ENCODE measurements around the gene OR2V1. TPM values are rescaled to one million over a fixed set of nuclear protein-coding genes. Genes with fewer than 3 reads are reported as not detected.
"Not testable (repeated sequence)": the region's sequence is repeated elsewhere in the genome, so short reads cannot be mapped to it uniquely, and the experiment has no call there.

OR2V1 gene
- total RNA-seq, 1 donor from 2014 or later, result not detected

GRCh38 chr5:181099602-181100086 is 31.3 kb downstream of the OR2V1 start:
- Mint-ChIP-seq H3K4me1 (ENCODE audit: low read depth) (peaks cover 8% of the 10 kb centered on the region), H3K9me3 (ENCODE audit: low read depth) (no peaks in the 10 kb centered on the region), H3K27ac (ENCODE audit: unreplicated experiment) (no peak overlapping the region), H3K36me3 (ENCODE audit: low read depth) (peaks cover 2% of the 10 kb centered on the region), H3K27me3 (ENCODE audit: low read depth) (peaks cover 26% of the 10 kb centered on the region), H3K4me3 (ENCODE audit: unreplicated experiment) (no peak overlapping the region)
- TF ChIP-seq, protein P1, sequence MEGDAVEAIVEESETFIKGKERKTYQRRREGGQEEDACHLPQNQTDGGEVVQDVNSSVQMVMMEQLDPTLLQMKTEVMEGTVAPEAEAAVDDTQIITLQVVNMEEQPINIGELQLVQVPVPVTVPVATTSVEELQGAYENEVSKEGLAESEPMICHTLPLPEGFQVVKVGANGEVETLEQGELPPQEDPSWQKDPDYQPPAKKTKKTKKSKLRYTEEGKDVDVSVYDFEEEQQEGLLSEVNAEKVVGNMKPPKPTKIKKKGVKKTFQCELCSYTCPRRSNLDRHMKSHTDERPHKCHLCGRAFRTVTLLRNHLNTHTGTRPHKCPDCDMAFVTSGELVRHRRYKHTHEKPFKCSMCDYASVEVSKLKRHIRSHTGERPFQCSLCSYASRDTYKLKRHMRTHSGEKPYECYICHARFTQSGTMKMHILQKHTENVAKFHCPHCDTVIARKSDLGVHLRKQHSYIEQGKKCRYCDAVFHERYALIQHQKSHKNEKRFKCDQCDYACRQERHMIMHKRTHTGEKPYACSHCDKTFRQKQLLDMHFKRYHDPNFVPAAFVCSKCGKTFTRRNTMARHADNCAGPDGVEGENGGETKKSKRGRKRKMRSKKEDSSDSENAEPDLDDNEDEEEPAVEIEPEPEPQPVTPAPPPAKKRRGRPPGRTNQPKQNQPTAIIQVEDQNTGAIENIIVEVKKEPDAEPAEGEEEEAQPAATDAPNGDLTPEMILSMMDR (IDR thresholded peaks at IDR 0.05), result no peak
- DNase-seq (ENCODE audit: low spot score), result no peak

- Mint-ChIP-seq H3K4me3 (ENCODE audit: unreplicated experiment) (no peak overlapping the region), H3K27ac (ENCODE audit: unreplicated experiment) (no peak overlapping the region), H3K36me3 (ENCODE audit: low read depth) (no peaks in the 10 kb centered on the region), H3K4me1 (ENCODE audit: low read depth) (peaks cover 5% of the 10 kb centered on the region), H3K27me3 (ENCODE audit: low read depth) (peaks cover 20% of the 10 kb centered on the region), H3K9me3 (ENCODE audit: low read depth) (no peaks in the 10 kb centered on the region)
- TF ChIP-seq, protein P1 (IDR thresholded peaks at IDR 0.05), result no peak
- no peak for DNase-seq (ENCODE audit: low spot score)
These were observed 32.0 kb downstream of the OR2V1 start for GRCh38 chr5:181098762-181099601.

DNA sequence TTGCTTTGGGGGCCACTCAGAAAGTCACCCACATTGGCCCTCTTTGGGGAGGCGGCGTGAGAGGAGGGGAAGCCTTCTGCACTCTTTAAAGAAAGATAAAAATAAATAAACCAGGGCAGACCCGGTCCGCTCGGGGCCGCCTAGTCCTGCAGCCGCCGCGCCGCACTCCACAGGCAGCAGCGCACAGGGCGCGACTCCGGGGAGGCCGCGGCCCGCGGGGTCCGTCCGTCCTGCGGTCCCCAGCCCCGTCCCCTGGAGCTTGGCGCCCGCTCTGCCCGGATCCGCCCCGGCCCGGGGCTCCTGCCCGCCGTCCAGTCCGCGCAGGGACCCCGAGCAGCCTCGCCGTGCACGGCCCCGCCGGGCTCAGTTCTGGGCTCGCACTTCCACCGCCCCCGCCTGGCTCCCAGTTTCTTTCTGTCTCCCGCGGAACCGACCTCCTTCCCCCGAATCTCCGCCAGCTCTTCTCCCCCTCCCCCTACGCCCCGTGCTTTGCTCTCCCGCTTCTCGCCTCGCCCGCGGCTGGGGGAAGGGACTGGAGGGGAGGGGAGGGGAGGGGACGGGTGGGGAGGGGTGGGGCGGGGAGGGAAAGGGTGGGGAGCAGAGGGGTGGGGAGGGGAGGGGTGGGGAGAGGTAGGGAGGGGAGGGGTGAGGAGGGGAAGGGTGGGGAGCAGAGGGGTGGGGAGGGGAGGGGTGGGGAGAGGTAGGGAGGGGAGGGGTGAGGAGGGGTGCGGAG is 33.0 kb downstream of the OR2V1 start:
- not testable (repeated sequence) for H3K4me1 Mint-ChIP-seq (ENCODE audit: low read depth); H3K4me3 Mint-ChIP-seq (ENCODE audit: unreplicated experiment); DNase-seq (ENCODE audit: low spot score); H3K27ac Mint-ChIP-seq (ENCODE audit: unreplicated experiment); H3K36me3 Mint-ChIP-seq (ENCODE audit: low read depth); H3K9me3 Mint-ChIP-seq (ENCODE audit: low read depth)
- H3K27me3 Mint-ChIP-seq (ENCODE audit: low read depth), result peaks cover 19% of the 10 kb centered on the region

- not testable (repeated sequence) for H3K4me3 Mint-ChIP-seq (ENCODE audit: unreplicated experiment); DNase-seq (ENCODE audit: low spot score); H3K27ac Mint-ChIP-seq (ENCODE audit: unreplicated experiment); H3K4me1 Mint-ChIP-seq (ENCODE audit: low read depth); H3K9me3 Mint-ChIP-seq (ENCODE audit: low read depth); H3K36me3 Mint-ChIP-seq (ENCODE audit: low read depth)
- H3K27me3 Mint-ChIP-seq (ENCODE audit: low read depth), result peaks cover 22% of the 10 kb centered on the region
These were observed 33.6 kb downstream of the OR2V1 start for GRCh38 chr5:181097383-181097753.

- H3K9me3 Mint-ChIP-seq (ENCODE audit: low read depth); DNase-seq (ENCODE audit: low spot score); H3K4me1 Mint-ChIP-seq (ENCODE audit: low read depth); H3K36me3 Mint-ChIP-seq (ENCODE audit: low read depth); H3K27ac Mint-ChIP-seq (ENCODE audit: unreplicated experiment); H3K4me3 Mint-ChIP-seq (ENCODE audit: unreplicated experiment): not testable (repeated sequence)
- H3K27me3 Mint-ChIP-seq (ENCODE audit: low read depth), result peaks cover 22% of the 10 kb centered on the region
These were observed 34.1 kb downstream of the OR2V1 start for GRCh38 chr5:181096721-181097382.

DNA sequence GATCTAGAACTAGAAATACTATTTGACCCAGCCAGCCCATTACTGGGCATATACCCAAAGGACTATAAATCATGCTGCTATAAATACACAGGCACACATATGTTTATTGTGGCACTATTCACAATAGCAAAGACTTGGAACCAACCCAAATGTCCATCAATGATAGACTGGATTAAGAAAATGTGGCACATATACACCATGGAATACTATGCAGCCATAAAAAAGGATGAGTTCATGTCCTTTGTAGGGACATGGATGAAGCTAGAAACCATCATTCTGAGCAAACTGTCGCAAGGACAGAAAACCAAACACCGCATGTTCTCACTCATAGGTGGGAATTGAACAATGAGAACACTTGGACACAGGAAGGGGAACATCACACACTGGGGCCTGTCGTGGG is 35.8 kb downstream of the OR2V1 start:
- H3K4me3 Mint-ChIP-seq (ENCODE audit: unreplicated experiment); H3K36me3 Mint-ChIP-seq (ENCODE audit: low read depth); DNase-seq (ENCODE audit: low spot score); H3K4me1 Mint-ChIP-seq (ENCODE audit: low read depth); H3K9me3 Mint-ChIP-seq (ENCODE audit: low read depth); H3K27ac Mint-ChIP-seq (ENCODE audit: unreplicated experiment): not testable (repeated sequence)
- peaks cover 21% of the 10 kb centered on the region for H3K27me3 Mint-ChIP-seq (ENCODE audit: low read depth)

DNA sequence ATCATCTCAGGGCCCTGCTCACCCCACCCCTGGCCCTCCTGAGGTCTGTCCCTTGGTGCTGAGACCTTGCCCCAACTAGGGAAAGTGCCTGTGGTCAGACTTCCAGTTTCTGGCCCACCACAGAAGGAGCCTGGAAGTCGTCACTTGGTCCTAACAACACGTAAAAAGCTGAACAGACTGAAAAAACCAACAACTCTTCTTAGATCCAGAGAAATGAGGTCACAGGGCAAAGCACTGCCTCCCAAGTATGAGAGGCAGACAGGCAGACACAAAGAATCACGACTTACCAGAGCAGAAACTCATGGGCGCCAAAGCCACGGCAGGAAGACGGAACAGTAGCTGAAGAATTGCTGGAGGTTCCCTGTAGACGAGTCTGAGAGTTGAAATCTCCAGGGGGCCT is 38.5 kb downstream of the OR2V1 start:
- no peak overlapping the region for H3K27ac Mint-ChIP-seq (ENCODE audit: unreplicated experiment)
- no peak overlapping the region for H3K4me3 Mint-ChIP-seq (ENCODE audit: unreplicated experiment)
- no peaks in the 10 kb centered on the region for H3K9me3 Mint-ChIP-seq (ENCODE audit: low read depth)
- peaks cover 9% of the 10 kb centered on the region for H3K27me3 Mint-ChIP-seq (ENCODE audit: low read depth)
- DNase-seq (ENCODE audit: low spot score), result no peak
- H3K4me1 Mint-ChIP-seq (ENCODE audit: low read depth), result no peaks in the 10 kb centered on the region
- TF ChIP-seq, protein P1 (IDR thresholded peaks at IDR 0.05), result no peak
- H3K36me3 Mint-ChIP-seq (ENCODE audit: low read depth), result no peaks in the 10 kb centered on the region
